Measurements from ENCODE around the gene CDH7.

The CDH7 gene

DNA sequence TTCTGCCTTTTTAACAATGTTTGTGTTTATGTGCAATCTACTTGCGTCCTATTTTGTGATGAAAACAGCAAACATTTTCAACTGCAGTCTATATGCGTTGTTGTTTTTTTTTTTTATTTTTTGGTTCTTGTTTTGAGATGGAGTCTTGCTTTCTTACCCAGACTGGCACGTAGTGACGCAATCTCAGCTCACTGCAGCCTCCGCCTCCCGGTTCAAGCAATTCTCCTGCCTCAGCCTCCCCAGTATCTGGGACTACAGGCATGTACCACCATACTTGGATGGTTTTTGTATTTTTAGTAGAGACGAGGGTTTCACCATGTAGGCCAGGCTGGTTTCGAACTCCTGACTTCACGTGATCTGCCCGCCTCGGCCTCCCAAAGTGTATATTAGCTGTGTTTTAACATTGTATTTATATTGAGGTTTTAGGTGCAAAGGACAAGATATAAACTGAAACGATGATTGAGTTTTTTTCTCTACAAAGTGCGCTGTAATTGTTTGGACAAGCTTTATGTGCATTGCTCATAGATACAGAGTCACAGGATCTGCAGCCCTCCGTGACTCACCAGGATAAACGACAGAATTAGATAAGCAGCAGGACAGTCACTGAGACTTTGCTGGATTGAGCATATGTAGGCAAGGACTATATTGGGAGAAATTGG, 17.4 kb downstream of the CDH7 start:
- DNase-seq: peak; percentile 72

- DNase-seq: no peak
Measured at GRCh38 chr18:65769652-65770051, 18.8 kb downstream of the CDH7 start.

DNA sequence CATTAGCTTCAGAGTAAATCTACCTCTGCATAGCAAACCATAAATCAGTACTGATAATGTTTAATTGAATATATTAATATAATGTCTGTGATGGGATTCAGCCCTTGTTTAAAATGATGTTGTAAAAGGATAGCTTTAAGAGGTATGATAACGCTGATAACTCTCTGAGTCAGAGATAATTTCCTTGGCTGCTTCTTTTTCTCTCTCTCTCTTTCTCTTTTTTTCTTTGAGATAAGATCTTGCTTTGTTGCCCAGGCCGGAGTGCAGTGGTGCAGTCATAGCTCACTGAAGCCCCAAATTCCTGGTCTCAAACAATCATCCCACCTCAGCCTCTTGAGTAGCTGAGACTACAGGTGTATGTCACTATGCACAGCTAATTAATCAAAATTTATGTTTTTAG, 35.7 kb downstream of the CDH7 start:
- peak; percentile 74 for DNase-seq

- peak; percentile 74 for DNase-seq
Measured at GRCh38 chr18:65788373-65788772, 37.6 kb downstream of the CDH7 start.

- no peak for DNase-seq
Measured at GRCh38 chr18:65790604-65791003, 39.8 kb downstream of the CDH7 start.

DNA sequence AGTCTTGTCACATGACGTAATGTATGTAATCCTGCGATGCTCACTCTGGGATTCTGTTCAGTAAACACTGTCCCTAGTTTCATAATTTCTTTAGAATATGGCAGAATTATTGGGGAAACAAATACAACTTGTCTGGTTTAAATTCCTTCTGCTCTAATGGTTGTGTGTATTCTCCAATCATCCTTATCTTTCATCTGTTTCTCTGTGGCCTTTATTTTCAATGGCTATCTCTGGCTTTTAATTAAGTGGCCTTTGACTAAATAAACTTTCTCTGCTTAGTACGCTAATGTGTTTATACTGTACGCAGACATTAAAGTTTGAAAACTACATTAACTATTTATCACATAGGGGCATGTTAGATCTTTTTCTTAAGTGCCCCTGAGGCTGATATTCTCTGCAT, 40.9 kb downstream of the CDH7 start:
- no peak for DNase-seq

GRCh38 chr18:65792456-65793074, 41.8 kb downstream of the CDH7 start:
- no peak for DNase-seq

DNA sequence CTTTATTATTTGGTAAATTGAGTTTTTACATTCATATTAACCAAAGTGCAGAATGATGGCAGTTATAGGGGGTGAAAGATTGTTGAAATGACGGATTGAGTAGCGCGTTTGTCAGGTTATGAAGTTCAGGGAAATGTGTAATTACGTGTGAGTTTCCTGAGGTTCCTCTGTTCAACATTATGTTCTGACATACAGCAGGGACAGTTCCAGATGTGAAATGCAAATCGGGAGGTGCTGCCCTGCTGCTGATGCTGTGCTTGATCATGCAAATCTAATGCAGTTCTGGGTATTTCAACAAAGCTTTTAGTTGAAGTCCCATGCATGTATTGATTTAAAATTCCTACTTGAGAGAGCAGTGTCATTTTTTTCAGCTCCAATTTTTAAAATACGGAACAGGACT, 57.9 kb downstream of the CDH7 start:
- DNase-seq: no peak

DNA sequence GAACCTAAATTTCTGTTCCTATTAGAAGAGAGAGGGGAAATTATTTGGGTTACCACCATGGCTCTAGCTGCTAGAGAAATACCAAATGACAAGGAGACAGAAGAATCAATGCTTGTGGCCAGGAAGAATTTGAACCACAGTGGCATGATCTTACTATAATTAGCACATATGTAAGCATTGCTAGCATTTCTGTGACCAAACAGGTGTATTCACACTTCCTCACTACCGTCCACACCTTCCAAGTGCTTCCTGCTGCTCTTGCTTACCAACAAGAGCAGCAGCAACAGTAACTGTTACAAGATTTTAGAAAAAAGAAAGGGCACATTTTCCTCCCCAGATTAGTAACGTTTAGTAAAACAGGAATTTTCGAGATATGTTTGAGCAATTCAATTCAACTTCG, 60.5 kb downstream of the CDH7 start:
- no peak for DNase-seq

DNA sequence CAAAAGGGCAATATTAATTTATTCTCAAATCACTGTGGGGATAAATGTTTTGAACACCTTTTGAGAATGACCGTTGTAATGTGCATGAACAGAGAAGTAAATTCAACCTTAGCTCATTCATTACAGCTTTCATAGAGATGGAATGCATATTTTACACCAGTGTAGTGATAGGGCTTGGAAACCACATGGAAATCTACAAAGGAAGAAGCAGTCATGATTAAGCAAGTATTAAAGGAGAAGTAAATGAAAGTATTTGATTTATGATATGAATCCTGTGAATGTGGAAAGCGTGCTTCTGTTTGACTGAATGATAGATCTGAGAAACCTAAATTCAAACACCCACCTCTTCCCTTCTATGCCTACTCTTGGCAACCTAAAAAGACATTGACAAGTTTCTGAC, 64.7 kb downstream of the CDH7 start:
- DNase-seq: no peak

GRCh38 chr18:65817178-65817577, 66.4 kb downstream of the CDH7 start:
- DNase-seq: no peak

DNA sequence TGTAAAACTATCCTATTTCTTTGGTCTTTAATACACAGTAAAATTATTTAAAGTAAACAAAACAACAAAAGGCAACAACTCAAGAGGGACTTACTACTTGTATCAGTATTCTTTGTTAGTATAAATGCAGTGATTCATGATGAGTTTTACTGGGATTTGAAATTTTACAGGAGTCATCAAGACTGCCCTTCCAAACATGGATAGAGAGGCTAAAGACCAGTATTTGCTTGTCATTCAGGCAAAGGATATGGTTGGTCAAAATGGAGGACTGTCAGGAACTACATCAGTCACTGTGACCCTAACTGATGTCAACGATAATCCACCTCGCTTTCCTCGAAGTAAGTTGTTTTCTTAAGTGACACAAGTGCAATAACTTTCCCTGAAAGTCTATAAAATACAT, 71.1 kb downstream of the CDH7 start:
- no peak for DNase-seq

DNA sequence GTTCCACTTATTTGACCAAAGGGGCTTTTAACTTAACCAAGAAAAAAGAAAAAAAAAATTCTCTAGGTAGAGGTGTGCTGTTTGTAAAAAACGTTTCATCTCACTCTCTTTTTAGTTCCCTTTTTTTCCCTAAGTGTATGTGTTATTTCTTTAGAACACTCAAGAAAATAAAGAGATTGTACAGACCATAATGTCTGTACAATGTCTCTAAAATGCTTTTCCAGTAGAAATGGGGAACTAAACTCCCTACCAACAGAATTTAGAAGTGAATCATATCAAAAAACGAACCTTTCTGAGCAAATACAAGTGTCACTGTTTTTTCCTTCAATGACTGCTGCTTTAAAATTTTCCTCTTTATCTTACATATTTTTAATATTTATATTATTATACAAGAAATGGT, 72.0 kb downstream of the CDH7 start:
- DNase-seq: no peak

DNA sequence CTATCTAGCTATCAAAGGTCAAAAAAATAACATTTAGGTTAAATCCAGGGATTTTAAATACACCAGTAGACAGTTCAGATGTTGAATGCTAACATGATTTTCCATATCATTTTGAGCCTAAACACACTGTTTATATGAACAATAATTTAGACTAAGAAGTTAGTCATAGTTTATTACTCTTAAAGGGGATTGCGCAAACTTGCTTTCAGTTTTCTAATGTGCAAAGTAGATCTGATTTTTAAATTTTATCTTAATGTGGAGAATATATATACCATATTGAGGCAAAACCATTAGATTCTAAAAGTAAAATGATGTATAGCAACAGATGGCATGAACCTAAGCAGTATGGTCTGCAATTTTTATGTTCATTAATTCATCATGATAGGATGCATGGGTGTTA, 76.6 kb downstream of the CDH7 start:
- no peak for DNase-seq

- no peak for DNase-seq
Measured at GRCh38 chr18:65835881-65836280, 85.1 kb downstream of the CDH7 start.

- DNase-seq: no peak
Measured at GRCh38 chr18:65846107-65846506, 95.3 kb downstream of the CDH7 start.

DNA sequence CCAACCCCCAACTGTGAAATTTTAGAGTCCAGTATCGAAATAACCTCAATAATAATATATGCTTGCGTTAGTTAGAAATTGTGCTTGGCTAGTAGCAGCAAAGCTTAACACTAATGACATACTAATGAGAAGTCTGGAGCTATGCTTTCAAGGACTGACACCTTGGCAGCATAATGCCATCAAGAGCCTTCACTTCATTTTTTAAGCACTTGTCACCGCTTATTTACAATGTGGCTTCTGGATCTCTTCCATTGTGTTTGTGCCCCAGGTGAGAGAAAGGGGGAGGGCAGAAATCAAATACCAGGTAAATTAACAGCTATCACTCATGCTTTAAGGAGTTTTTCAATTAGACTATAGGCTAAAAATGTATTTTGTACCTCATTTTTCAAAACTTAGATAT, 101.5 kb downstream of the CDH7 start:
- no peak for DNase-seq

DNA sequence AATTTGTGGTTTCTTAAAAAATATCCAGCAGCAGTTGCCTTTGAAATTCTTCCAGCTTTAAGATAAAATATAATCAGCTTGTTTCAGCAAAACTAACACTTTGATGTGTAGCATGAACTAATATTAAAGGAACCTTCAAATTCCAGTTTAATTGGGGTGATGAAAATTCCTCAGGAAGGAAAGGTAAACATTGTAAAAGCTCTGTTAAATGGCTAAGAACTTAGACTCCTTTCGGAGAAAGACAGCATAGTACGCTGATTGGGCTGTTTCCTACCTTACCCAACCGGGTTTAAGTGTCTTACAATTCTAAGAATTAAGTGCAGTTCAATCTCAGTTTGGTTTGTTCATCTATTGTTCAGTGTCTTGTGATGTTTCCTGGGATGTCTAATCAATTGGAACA, 108.3 kb downstream of the CDH7 start:
- DNase-seq: no peak

- no peak for DNase-seq
Measured at GRCh38 chr18:65869527-65869926, 118.7 kb downstream of the CDH7 start.

DNA sequence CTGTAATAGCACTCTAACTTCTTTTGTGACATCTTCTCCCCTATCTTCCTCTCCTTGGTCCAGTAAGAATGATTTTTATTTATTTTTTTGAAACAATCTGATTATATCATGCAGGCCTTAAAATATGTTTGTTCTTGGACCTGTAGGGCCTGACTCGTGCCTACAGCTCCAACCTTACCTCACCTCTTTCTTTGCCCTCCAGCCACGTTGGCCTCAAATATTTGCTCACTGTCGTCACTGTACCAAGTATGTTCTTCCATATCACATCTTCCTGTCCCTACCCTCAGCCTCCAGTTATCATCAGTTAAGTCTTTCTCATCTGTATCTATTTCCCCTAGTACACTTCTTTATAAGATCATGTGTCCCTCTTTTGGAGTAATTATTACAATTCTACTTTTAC, 125.5 kb downstream of the CDH7 start:
- DNase-seq: no peak

DNA sequence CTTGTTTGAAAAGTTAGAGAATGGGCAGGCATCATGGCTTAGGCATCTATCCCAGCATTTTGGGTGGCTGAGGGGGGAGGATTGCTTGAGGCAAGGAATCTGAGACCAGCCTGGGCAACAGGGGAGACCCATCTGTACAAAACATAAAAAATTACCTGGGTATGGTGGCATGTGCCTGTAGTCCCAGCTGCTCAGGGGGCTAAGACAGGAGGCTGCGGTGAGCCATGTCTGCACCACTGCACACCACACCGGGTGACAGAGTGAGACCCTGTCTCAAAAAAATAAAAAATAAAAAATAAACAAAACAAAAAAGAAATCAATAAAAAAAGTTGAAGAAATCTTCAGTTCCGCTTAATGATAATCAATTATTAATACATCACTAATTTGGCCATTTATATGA, 146.5 kb downstream of the CDH7 start:
- DNase-seq: no peak

GRCh38 chr18:65901522-65901921, 150.7 kb downstream of the CDH7 start:
- no peak for DNase-seq

GRCh38 chr18:65906621-65907034, 155.8 kb downstream of the CDH7 start:
- peak; percentile 80 for DNase-seq

- no peak for DNase-seq
Measured at GRCh38 chr18:65907281-65907680, 156.5 kb downstream of the CDH7 start.

- DNase-seq: no peak
Measured at GRCh38 chr18:65919018-65919417, 168.2 kb downstream of the CDH7 start.

All from islet precursor cell (in vitro differentiated cells).